Measurements from ENCODE around the gene LTV1. TPM values are rescaled to one million over a fixed set of nuclear protein-coding genes. Genes with fewer than 3 reads are reported as not detected.
A peak's percentile ranks its signal among the peaks of the same experiment; 100 is the strongest.
"Not testable (repeated sequence)": the region's sequence is repeated elsewhere in the genome, so short reads cannot be mapped to it uniquely, and the experiment has no call there.

The LTV1 gene
- total and polyA plus RNA-seq, 3 experiments from 2014 or later, result 24.9 to 64.2 (median 61.6) TPM

- Histone ChIP-seq H3K4me1 (ENCODE audit: insufficient read depth, low read length) (peaks cover 22% of the 10 kb centered on the region), H3K27me3 (ENCODE audit: insufficient read depth, low read length, poor library complexity, severe bottlenecking) (no peaks in the 10 kb centered on the region), H3K27ac (ENCODE audit: low read depth, low read length) (no peak overlapping the region), H3K36me3 (ENCODE audit: insufficient read depth, low read length) (peaks cover 44% of the 10 kb centered on the region), H3K4me3 (ENCODE audit: low read length) (no peak overlapping the region), H3K9me3 (ENCODE audit: low read length) (no peaks in the 10 kb centered on the region)
- Mint-ChIP-seq H3K4me1 (peaks cover 30 to 55% (median 46%) of the 10 kb centered on the region in 3 donors), H3K9me3 (no peaks in the 10 kb centered on the region), H3K27me3 (no peaks in the 10 kb centered on the region), H3K36me3 (peaks cover 11 to 67% (median 27%) of the 10 kb centered on the region in 3 donors), H3K4me3 (peak overlapping the region in 1 of 7 donors; percentile 75), H3K27ac (peak overlapping the region in 1 of 8 donors; percentile 42)
- no peak for DNase-seq
- ChIA-PET CTCF (interaction anchor here (2.2 kb wide), 1 partner anchor 332 kb away, joined by 7 read pairs; no protein-coding TSS in a partner anchor), POLR2A (interaction anchor here (0.6 kb wide), 1 partner anchor 177 kb away, joined by 3 read pairs; no protein-coding TSS in a partner anchor)
These were observed 1.9 kb downstream of the LTV1 start for GRCh38 chr6:143845033-143845432.

GRCh38 chr6:143851706-143852105, 8.6 kb downstream of the LTV1 start:
- H3K4me1 ChIP-seq (ENCODE audit: insufficient read depth, low read length); H3K27ac ChIP-seq (ENCODE audit: low read depth, low read length); H3K27me3 ChIP-seq (ENCODE audit: insufficient read depth, low read length, poor library complexity, severe bottlenecking); H3K4me3 ChIP-seq (ENCODE audit: low read length); H3K27ac Mint-ChIP-seq; CTCF ChIA-PET; H3K9me3 Mint-ChIP-seq; DNase-seq; H3K9me3 ChIP-seq (ENCODE audit: low read length); H3K4me3 Mint-ChIP-seq; POLR2A ChIA-PET; H3K27me3 Mint-ChIP-seq: not testable (repeated sequence)
- peaks cover 69 to 96% (median 79%) of the 10 kb centered on the region in 3 donors for H3K36me3 Mint-ChIP-seq
- peaks cover 35 to 69% (median 56%) of the 10 kb centered on the region in 3 donors for H3K4me1 Mint-ChIP-seq
- peaks cover 40% of the 10 kb centered on the region for H3K36me3 ChIP-seq (ENCODE audit: insufficient read depth, low read length)

GRCh38 chr6:143855057-143855456, 11.9 kb downstream of the LTV1 start:
- H3K36me3 ChIP-seq (ENCODE audit: insufficient read depth, low read length), result peaks cover 44% of the 10 kb centered on the region
- H3K36me3 Mint-ChIP-seq, result peaks cover 74 to 98% (median 82%) of the 10 kb centered on the region in 3 donors

GRCh38 chr6:143856762-143857161, 13.6 kb downstream of the LTV1 start:
- Mint-ChIP-seq H3K36me3 (peaks cover 66 to 93% (median 78%) of the 10 kb centered on the region in 3 donors), H3K4me1 (peaks cover 26 to 43% (median 36%) of the 10 kb centered on the region in 3 donors), H3K27ac (peak overlapping the region in 1 of 8 donors; percentile 74)
- POLR2A ChIA-PET; H3K4me1 ChIP-seq (ENCODE audit: insufficient read depth, low read length); H3K9me3 ChIP-seq (ENCODE audit: low read length); H3K27me3 ChIP-seq (ENCODE audit: insufficient read depth, low read length, poor library complexity, severe bottlenecking); DNase-seq; H3K4me3 ChIP-seq (ENCODE audit: low read length); H3K4me3 Mint-ChIP-seq; H3K27me3 Mint-ChIP-seq; H3K27ac ChIP-seq (ENCODE audit: low read depth, low read length); H3K9me3 Mint-ChIP-seq; CTCF ChIA-PET: not testable (repeated sequence)
- H3K36me3 ChIP-seq (ENCODE audit: insufficient read depth, low read length), result peaks cover 44% of the 10 kb centered on the region

More at GRCh38 chr6:143855057-143855456, 11.9 kb downstream of the LTV1 start:
- POLR2A ChIA-PET; H3K4me3 ChIP-seq (ENCODE audit: low read length); DNase-seq; H3K4me1 ChIP-seq (ENCODE audit: insufficient read depth, low read length); H3K9me3 ChIP-seq (ENCODE audit: low read length); CTCF ChIA-PET; H3K4me3 Mint-ChIP-seq; H3K27ac ChIP-seq (ENCODE audit: low read depth, low read length); H3K27me3 Mint-ChIP-seq; H3K9me3 Mint-ChIP-seq; H3K27me3 ChIP-seq (ENCODE audit: insufficient read depth, low read length, poor library complexity, severe bottlenecking): not testable (repeated sequence)
- Mint-ChIP-seq H3K4me1 (peaks cover 28 to 48% (median 43%) of the 10 kb centered on the region in 3 donors), H3K27ac (peak overlapping the region in 1 of 8 donors; percentile 40)

GRCh38 chr6:143857651-143858050, 14.5 kb downstream of the LTV1 start:
- Mint-ChIP-seq H3K27ac (peak overlapping the region in 1 of 8 donors; percentile 19), H3K27me3 (no peaks in the 10 kb centered on the region)
- POLR2A ChIA-PET, result no interaction called here

GRCh38 chr6:143859891-143860660, 16.9 kb downstream of the LTV1 start:
- Histone ChIP-seq H3K4me3 (ENCODE audit: low read length) (no peak overlapping the region), H3K27me3 (ENCODE audit: insufficient read depth, low read length, poor library complexity, severe bottlenecking) (no peaks in the 10 kb centered on the region), H3K27ac (ENCODE audit: low read depth, low read length) (no peak overlapping the region), H3K9me3 (ENCODE audit: low read length) (no peaks in the 10 kb centered on the region), H3K36me3 (ENCODE audit: insufficient read depth, low read length) (peaks cover 65% of the 10 kb centered on the region), H3K4me1 (ENCODE audit: insufficient read depth, low read length) (no peaks in the 10 kb centered on the region)
- no peak for DNase-seq
- ChIA-PET CTCF (no interaction called here), POLR2A (no interaction called here)
- Mint-ChIP-seq H3K4me3 (no peak overlapping the region), H3K27ac (peak overlapping the region in 1 of 8 donors; percentile 30), H3K4me1 (peaks cover 0 to 13% (median 7%) of the 10 kb centered on the region in 3 donors), H3K36me3 (peaks cover 51 to 86% (median 51%) of the 10 kb centered on the region in 3 donors), H3K9me3 (peaks cover 0 to 4% (median 2%) of the 10 kb centered on the region in 5 donors), H3K27me3 (no peaks in the 10 kb centered on the region)

More at GRCh38 chr6:143857651-143858050, 14.5 kb downstream of the LTV1 start:
- Mint-ChIP-seq H3K9me3 (peaks cover 0 to 10% (median 2%) of the 10 kb centered on the region in 5 donors), H3K4me3 (no peak overlapping the region), H3K36me3 (peaks cover 60 to 91% (median 69%) of the 10 kb centered on the region in 3 donors), H3K4me1 (peaks cover 19 to 38% (median 28%) of the 10 kb centered on the region in 3 donors)
- Histone ChIP-seq H3K4me3 (ENCODE audit: low read length) (no peak overlapping the region), H3K36me3 (ENCODE audit: insufficient read depth, low read length) (peaks cover 49% of the 10 kb centered on the region), H3K9me3 (ENCODE audit: low read length) (no peaks in the 10 kb centered on the region), H3K27ac (ENCODE audit: low read depth, low read length) (no peak overlapping the region), H3K27me3 (ENCODE audit: insufficient read depth, low read length, poor library complexity, severe bottlenecking) (no peaks in the 10 kb centered on the region), H3K4me1 (ENCODE audit: insufficient read depth, low read length) (no peaks in the 10 kb centered on the region)
- DNase-seq, result no peak
- CTCF ChIA-PET, result no interaction called here

- Mint-ChIP-seq H3K9me3 (no peaks in the 10 kb centered on the region), H3K4me1 (no peaks in the 10 kb centered on the region), H3K27ac (no peak overlapping the region), H3K27me3 (no peaks in the 10 kb centered on the region), H3K36me3 (peaks cover 26 to 58% (median 34%) of the 10 kb centered on the region in 3 donors), H3K4me3 (no peak overlapping the region)
- H3K27ac ChIP-seq (ENCODE audit: low read depth, low read length), result no peak overlapping the region
- peaks cover 42% of the 10 kb centered on the region for H3K36me3 ChIP-seq (ENCODE audit: insufficient read depth, low read length)
- H3K4me3 ChIP-seq (ENCODE audit: low read length), result no peak overlapping the region
- ChIA-PET POLR2A (no interaction called here), CTCF (no interaction called here)
- H3K9me3 ChIP-seq (ENCODE audit: low read length), result no peaks in the 10 kb centered on the region
- H3K27me3 ChIP-seq (ENCODE audit: insufficient read depth, low read length, poor library complexity, severe bottlenecking), result no peaks in the 10 kb centered on the region
- no peak for DNase-seq
- no peaks in the 10 kb centered on the region for H3K4me1 ChIP-seq (ENCODE audit: insufficient read depth, low read length)
These were observed 20.6 kb downstream of the LTV1 start for GRCh38 chr6:143863771-143864170.

- H3K4me1 Mint-ChIP-seq, result no peaks in the 10 kb centered on the region
- CTCF ChIA-PET, result no interaction called here
- DNase-seq, result no peak
- Histone ChIP-seq H3K9me3 (ENCODE audit: low read length) (no peaks in the 10 kb centered on the region), H3K36me3 (ENCODE audit: insufficient read depth, low read length) (peaks cover 39% of the 10 kb centered on the region), H3K4me1 (ENCODE audit: insufficient read depth, low read length) (no peaks in the 10 kb centered on the region), H3K27me3 (ENCODE audit: insufficient read depth, low read length, poor library complexity, severe bottlenecking) (no peaks in the 10 kb centered on the region), H3K27ac (ENCODE audit: low read depth, low read length) (no peak within 1 kb of the TSS), H3K4me3 (ENCODE audit: low read length) (no peak within 1 kb of the TSS)
- no peaks in the 10 kb centered on the region for H3K27me3 Mint-ChIP-seq
- H3K4me3 Mint-ChIP-seq, result no peak within 1 kb of the TSS
- POLR2A ChIA-PET, result no interaction called here
- no peaks in the 10 kb centered on the region for H3K9me3 Mint-ChIP-seq
- H3K27ac Mint-ChIP-seq, result peak within 1 kb of the TSS in 3 of 8 donors; percentile 12 to 58 (median 33)
- H3K36me3 Mint-ChIP-seq, result peaks cover 22 to 53% (median 33%) of the 10 kb centered on the region in 3 donors
These were observed 21.1 kb downstream of the LTV1 start, which contains the start of gene ZC2HC1B for GRCh38 chr6:143864234-143864633. Gene ZC2HC1B, plus strand, starts transcription at chr6:143864474. Its CDS starts 66 bp downstream, at chr6:143864540.

All from CD8-positive, alpha-beta memory T cell (primary cell).